AG04450 (cell line): Measurements from ENCODE around the gene SOX9. TPM values are rescaled to one million over a fixed set of nuclear protein-coding genes. Genes with fewer than 3 reads are reported as not detected.

ENCODE experiments used
- CTCF ChIA-PET: fragments of 300-600, 350-600 bp; formaldehyde crosslinking; extraction: SDS; loops from one replicate; lab custom pipeline; 2022; ENCODE audit warnings: antibody characterized with exemption, inconsistent platforms; lab: Charles Lee
- POLR2A ChIA-PET: fragments of 350-600 bp; formaldehyde crosslinking; extraction: SDS; loops from one replicate; lab custom pipeline; 2021; ENCODE audit warnings: antibody characterized with exemption, inconsistent platforms; lab: Yijun Ruan, JAX
- DNase-seq: peaks from one replicate; pipeline ENCODE4 v3.0.0-alpha.2; 2011; ENCODE audit warnings: low read depth, low spot score
- H3K27ac ChIP-seq: one replicate; pipeline ENCODE4 v1.5.1; 2012; ENCODE audit warnings: low read depth, low read length, control low read depth
- H3K27me3 ChIP-seq: one replicate; pipeline ENCODE4 v1.6.0; 2012; ENCODE audit warnings: low read length; ENCODE audit not compliant: control insufficient read depth, insufficient read depth
- H3K4me3 ChIP-seq: 2 replicates; pipeline ENCODE4 v1.5.1; 2011; ENCODE audit warnings: mild to moderate bottlenecking, low read depth, low read length, control low read depth
- H3K9me3 ChIP-seq: 2 replicates; pipeline ENCODE4 v1.5.1; 2012; ENCODE audit warnings: low read length; ENCODE audit not compliant: control insufficient read depth, insufficient read depth
- CTCF ChIP-seq: IDR thresholded peaks from 2 replicates; pipeline ENCODE4 v1.5.1; 2011; ENCODE audit warnings: low read depth, low read length, control low read depth, inconsistent platforms
- polyA minus RNA-seq: library from RNA; depleted of rRNA, polyadenylated mRNA; stranded (reverse); fragments of >200 nt; gene quantifications from 2 replicates; pipeline ENCODE4 v1.2.3, GENCODE V29; 2011; rRNA and poly(A)+ RNA removed
- polyA plus RNA-seq: library from polyadenylated mRNA; depleted of rRNA; stranded (reverse); fragments of >200 nt; gene quantifications from 2 replicates; pipeline ENCODE4 v1.2.3, GENCODE V29; 2011; rRNA removed

Gene SOX9
- polyA plus RNA-seq (5.5 and 6.0 TPM in 2 replicates), polyA minus RNA-seq (5.0 and 6.3 TPM in 2 replicates)

- no peak for TF ChIP-seq CTCF
- DNase-seq = peak; percentile 87
- Histone ChIP-seq H3K4me3 (peak within 1 kb of the TSS; percentile 94), H3K27me3 (peaks cover 27% of the 10 kb centered on the region), H3K27ac (peak within 1 kb of the TSS; percentile 68), H3K9me3 (peaks cover 12% of the 10 kb centered on the region; the same call in 1 of the 2 replicates)
- ChIA-PET POLR2A (interaction anchor here (0.7 to 2.7 kb wide), 17 partner anchors 21 to 931 kb away, joined by 3 to 22 read pairs (median 4); no protein-coding TSS in a partner anchor), CTCF (interaction anchor here (0.6 to 3.9 kb wide), 6 partner anchors 399 to 1354 kb away, joined by 3 to 42 read pairs (median 11); no protein-coding TSS in a partner anchor)
These were observed at the start of gene SOX9 for GRCh38 chr17:72120642-72121163. TSS of gene SOX9 (plus strand) at chr17:72121020. CDS start at chr17:72121392, 372 bp downstream.

GRCh38 chr17:72071330-72071729, 49.5 kb upstream of the SOX9 start:
- ChIA-PET POLR2A (no interaction called here), CTCF (no interaction called here)
- TF ChIP-seq CTCF = no peak
- Histone ChIP-seq H3K4me3 (no peak overlapping the region), H3K27ac (no peak overlapping the region), H3K27me3 (peaks cover 6% of the 10 kb centered on the region), H3K9me3 (no peaks in the 10 kb centered on the region)
- DNase-seq = no peak

GRCh38 chr17:72075995-72076677, 44.7 kb upstream of the SOX9 start:
- no peak for DNase-seq
- POLR2A ChIA-PET = no interaction called here
- CTCF ChIA-PET = interaction anchor here (1.0 kb wide), 1 partner anchor 23 kb away, joined by 4 read pairs; no protein-coding TSS in a partner anchor
- TF ChIP-seq CTCF = no peak
- Histone ChIP-seq H3K9me3 (no peaks in the 10 kb centered on the region), H3K27ac (no peak overlapping the region), H3K4me3 (no peak overlapping the region), H3K27me3 (peaks cover 10% of the 10 kb centered on the region)

GRCh38 chr17:72076678-72077030, 44.2 kb upstream of the SOX9 start:
- CTCF ChIA-PET = no interaction called here
- H3K27ac ChIP-seq = no peak overlapping the region

More at GRCh38 chr17:72076678-72077030, 44.2 kb upstream of the SOX9 start:
- peaks cover 7% of the 10 kb centered on the region for H3K27me3 ChIP-seq
- H3K9me3 ChIP-seq = no peaks in the 10 kb centered on the region
- TF ChIP-seq CTCF = no peak
- no peak overlapping the region for H3K4me3 ChIP-seq
- DNase-seq = no peak
- POLR2A ChIA-PET = no interaction called here
